Testis (tissue), 2 donors: ENCODE results near the gene STX11.

Experiments used
- CTCF ChIP-seq, 3 experiments: fragments of 450-650 bp in 2 of 3; fragments of 200-600 bp in 1 of 3; sonication (generic) in 1 of 3; IDR thresholded peaks; one replicate each; pipeline ENCODE4 v1.5.1; 2016 to 2019; ENCODE audit warnings: antibody characterized with exemption in 3 of 3, mild to moderate bottlenecking in 2 of 3, moderate library complexity in 1 of 3
- POLR2A ChIP-seq: fragments of 450-650 bp; IDR thresholded peaks from one replicate; pipeline ENCODE4 v1.6.1; 2017; ENCODE audit warnings: antibody characterized with exemption, mild to moderate bottlenecking, moderate library complexity

DNA sequence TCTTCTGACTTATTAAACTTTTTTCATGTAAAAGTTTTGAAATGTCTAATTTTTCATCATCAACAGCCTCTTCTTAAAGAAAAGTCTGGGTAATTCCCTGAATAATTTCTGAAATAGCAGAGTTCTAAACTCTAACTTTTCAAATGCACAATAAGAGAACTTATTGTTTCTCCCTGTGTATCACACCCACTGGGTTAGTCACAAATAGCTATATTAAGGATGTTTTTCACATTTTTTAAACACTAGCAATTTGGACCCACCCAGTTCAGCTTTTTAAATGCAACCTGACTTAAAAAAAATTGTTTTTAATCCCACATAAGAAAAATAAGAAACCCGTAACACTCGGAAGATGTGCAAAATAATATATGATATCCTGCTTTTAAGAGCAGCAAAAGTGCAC is 73.4 kb downstream of the STX11 start:
- TF ChIP-seq CTCF (IDR thresholded peaks at IDR 0.05) = no peak
- no peak for TF ChIP-seq POLR2A
